ENCODE measurements around the gene MACROD1. TPM values are rescaled to one million over a fixed set of nuclear protein-coding genes. Genes with fewer than 3 reads are reported as not detected.
A peak's percentile ranks its signal among the peaks of the same experiment; 100 is the strongest.

MACROD1 gene
- total RNA-seq, 1 donor from 2014 or later = 26.7 TPM

- no peak for DNase-seq (ENCODE audit: low spot score)
- Mint-ChIP-seq H3K4me1 (ENCODE audit: low read depth) (peaks cover 17% of the 10 kb centered on the region), H3K9me3 (no peaks in the 10 kb centered on the region), H3K27ac (no peak overlapping the region), H3K36me3 (ENCODE audit: low read depth) (peaks cover 88% of the 10 kb centered on the region), H3K4me3 (ENCODE audit: low read depth) (no peak overlapping the region), H3K27me3 (ENCODE audit: low read depth) (no peaks in the 10 kb centered on the region)
- intact Hi-C loops (cut with micrococcal nuclease) = loop anchor here (1.0 kb wide), 1 partner anchor 101 kb away; no protein-coding TSS in a partner anchor
These were observed 37.6 kb upstream of the MACROD1 start for GRCh38 chr11:64203421-64204079.

GRCh38 chr11:64202992-64203391 is 37.1 kb upstream of the MACROD1 start:
- Mint-ChIP-seq H3K4me1 (ENCODE audit: low read depth) (peaks cover 17% of the 10 kb centered on the region), H3K4me3 (ENCODE audit: low read depth) (no peak overlapping the region), H3K27me3 (ENCODE audit: low read depth) (no peaks in the 10 kb centered on the region), H3K27ac (no peak overlapping the region), H3K36me3 (ENCODE audit: low read depth) (peaks cover 83% of the 10 kb centered on the region), H3K9me3 (no peaks in the 10 kb centered on the region)
- DNase-seq (ENCODE audit: low spot score) = no peak
- intact Hi-C loops (cut with micrococcal nuclease) = no loop called here

GRCh38 chr11:64201543-64201942 is 35.6 kb upstream of the MACROD1 start:
- intact Hi-C loops (cut with micrococcal nuclease) = no loop called here
- H3K27ac Mint-ChIP-seq = no peak overlapping the region
- peaks cover 81% of the 10 kb centered on the region for H3K36me3 Mint-ChIP-seq (ENCODE audit: low read depth)
- peaks cover 20% of the 10 kb centered on the region for H3K4me1 Mint-ChIP-seq (ENCODE audit: low read depth)
- no peaks in the 10 kb centered on the region for H3K9me3 Mint-ChIP-seq
- no peaks in the 10 kb centered on the region for H3K27me3 Mint-ChIP-seq (ENCODE audit: low read depth)
- H3K4me3 Mint-ChIP-seq (ENCODE audit: low read depth) = no peak overlapping the region
- no peak for DNase-seq (ENCODE audit: low spot score)

- peaks cover 81% of the 10 kb centered on the region for H3K36me3 Mint-ChIP-seq (ENCODE audit: low read depth)
- H3K9me3 Mint-ChIP-seq = no peaks in the 10 kb centered on the region
- H3K4me1 Mint-ChIP-seq (ENCODE audit: low read depth) = peaks cover 10% of the 10 kb centered on the region
- DNase-seq (ENCODE audit: low spot score) = no peak
- H3K27me3 Mint-ChIP-seq (ENCODE audit: low read depth) = no peaks in the 10 kb centered on the region
- H3K4me3 Mint-ChIP-seq (ENCODE audit: low read depth) = no peak overlapping the region
- no peak overlapping the region for H3K27ac Mint-ChIP-seq
- intact Hi-C loops (cut with micrococcal nuclease) = no loop called here
These were observed 32.6 kb upstream of the MACROD1 start for GRCh38 chr11:64198511-64198910.

- no peak overlapping the region for H3K27ac Mint-ChIP-seq
- peaks cover 80% of the 10 kb centered on the region for H3K36me3 Mint-ChIP-seq (ENCODE audit: low read depth)
- H3K9me3 Mint-ChIP-seq = no peaks in the 10 kb centered on the region
- H3K4me3 Mint-ChIP-seq (ENCODE audit: low read depth) = no peak overlapping the region
- DNase-seq (ENCODE audit: low spot score) = no peak
- intact Hi-C loops (cut with micrococcal nuclease) = no loop called here
- no peaks in the 10 kb centered on the region for H3K27me3 Mint-ChIP-seq (ENCODE audit: low read depth)
- H3K4me1 Mint-ChIP-seq (ENCODE audit: low read depth) = peaks cover 8% of the 10 kb centered on the region
These were observed 30.7 kb upstream of the MACROD1 start for GRCh38 chr11:64196626-64197025.

- Mint-ChIP-seq H3K4me3 (ENCODE audit: low read depth) (no peak overlapping the region), H3K36me3 (ENCODE audit: low read depth) (peaks cover 84% of the 10 kb centered on the region), H3K27ac (no peak overlapping the region), H3K9me3 (no peaks in the 10 kb centered on the region), H3K27me3 (ENCODE audit: low read depth) (no peaks in the 10 kb centered on the region), H3K4me1 (ENCODE audit: low read depth) (peaks cover 20% of the 10 kb centered on the region)
- intact Hi-C loops (cut with micrococcal nuclease) = no loop called here
- DNase-seq (ENCODE audit: low spot score) = no peak
These were observed 26.5 kb upstream of the MACROD1 start for GRCh38 chr11:64192434-64192833.

- peaks cover 29% of the 10 kb centered on the region for H3K4me1 Mint-ChIP-seq (ENCODE audit: low read depth)
- DNase-seq (ENCODE audit: low spot score) = peak; percentile 42
- H3K27ac Mint-ChIP-seq = no peak overlapping the region
- intact Hi-C loops (cut with micrococcal nuclease) = loop anchor here (1.0 to 5.0 kb wide), 5 partner anchors 21 to 118 kb away; partner anchors contain the start of genes ESRRA, FKBP2, NUDT22 and TRPT1
- H3K27me3 Mint-ChIP-seq (ENCODE audit: low read depth) = no peaks in the 10 kb centered on the region
- no peaks in the 10 kb centered on the region for H3K9me3 Mint-ChIP-seq
- peaks cover 38% of the 10 kb centered on the region for H3K36me3 Mint-ChIP-seq (ENCODE audit: low read depth)
- H3K4me3 Mint-ChIP-seq (ENCODE audit: low read depth) = no peak overlapping the region
These were observed 20.7 kb upstream of the MACROD1 start for GRCh38 chr11:64186492-64187165.

GRCh38 chr11:64185693-64186491 is 20.0 kb upstream of the MACROD1 start, which contains the start of gene STIP1:
TSS of gene STIP1 (plus strand) at chr11:64186171. CDS start at chr11:64186262, 91 bp downstream.
- peaks cover 34% of the 10 kb centered on the region for H3K36me3 Mint-ChIP-seq (ENCODE audit: low read depth)
- no peaks in the 10 kb centered on the region for H3K9me3 Mint-ChIP-seq
- no peaks in the 10 kb centered on the region for H3K27me3 Mint-ChIP-seq (ENCODE audit: low read depth)
- H3K4me3 Mint-ChIP-seq (ENCODE audit: low read depth) = peak within 1 kb of the TSS; percentile 94
- H3K27ac Mint-ChIP-seq = peak within 1 kb of the TSS; percentile 98
- DNase-seq (ENCODE audit: low spot score) = peak; percentile 99
- peaks cover 33% of the 10 kb centered on the region for H3K4me1 Mint-ChIP-seq (ENCODE audit: low read depth)
- intact Hi-C loops (cut with micrococcal nuclease) = loop anchor here (1.0 to 5.0 kb wide), 5 partner anchors 19 to 119 kb away; partner anchors contain the start of genes ESRRA, FKBP2, MACROD1 and NUDT22

GRCh38 chr11:64185175-64185692 is 19.3 kb upstream of the MACROD1 start:
- no peak for DNase-seq (ENCODE audit: low spot score)
- H3K9me3 Mint-ChIP-seq = no peaks in the 10 kb centered on the region
- H3K27ac Mint-ChIP-seq = peak overlapping the region; percentile 91
- peaks cover 30% of the 10 kb centered on the region for H3K4me1 Mint-ChIP-seq (ENCODE audit: low read depth)
- intact Hi-C loops (cut with micrococcal nuclease) = loop anchor here (2.0 to 5.0 kb wide), 2 partner anchors 18 to 42 kb away; partner anchors contain the start of genes MACROD1, NUDT22 and TRPT1
- H3K4me3 Mint-ChIP-seq (ENCODE audit: low read depth) = peak overlapping the region; percentile 94
- H3K36me3 Mint-ChIP-seq (ENCODE audit: low read depth) = peaks cover 28% of the 10 kb centered on the region
- no peaks in the 10 kb centered on the region for H3K27me3 Mint-ChIP-seq (ENCODE audit: low read depth)

- H3K36me3 Mint-ChIP-seq (ENCODE audit: low read depth) = peaks cover 19% of the 10 kb centered on the region
- H3K4me1 Mint-ChIP-seq (ENCODE audit: low read depth) = peaks cover 25% of the 10 kb centered on the region
- no peak for DNase-seq (ENCODE audit: low spot score)
- H3K27ac Mint-ChIP-seq = no peak overlapping the region
- peak overlapping the region; percentile 62 for H3K4me3 Mint-ChIP-seq (ENCODE audit: low read depth)
- intact Hi-C loops (cut with micrococcal nuclease) = loop anchor here (1.0 to 2.0 kb wide), 2 partner anchors 17 to 62 kb away; partner anchors contain the start of genes MACROD1 and PPP1R14B
- no peaks in the 10 kb centered on the region for H3K9me3 Mint-ChIP-seq
- no peaks in the 10 kb centered on the region for H3K27me3 Mint-ChIP-seq (ENCODE audit: low read depth)
These were observed 18.0 kb upstream of the MACROD1 start for GRCh38 chr11:64183890-64184289.

- no peak overlapping the region for H3K27ac Mint-ChIP-seq
These were observed 15.8 kb upstream of the MACROD1 start for GRCh38 chr11:64181506-64182411.

More at GRCh38 chr11:64181506-64182411, 15.8 kb upstream of the MACROD1 start:
- Mint-ChIP-seq H3K4me3 (ENCODE audit: low read depth) (no peak overlapping the region), H3K27me3 (ENCODE audit: low read depth) (no peaks in the 10 kb centered on the region), H3K9me3 (no peaks in the 10 kb centered on the region), H3K36me3 (ENCODE audit: low read depth) (peaks cover 17% of the 10 kb centered on the region), H3K4me1 (ENCODE audit: low read depth) (peaks cover 33% of the 10 kb centered on the region)
- DNase-seq (ENCODE audit: low spot score) = peak; percentile 44
- intact Hi-C loops (cut with micrococcal nuclease) = no loop called here

Data from activated T-helper 2 cell treated with anti-CD3 and anti-CD28 coated beads, Interferon-gamma antibody, Interleukin-2, Interleukin-4, amounts not matched to agents 10 μg/mL and 5 μg/mL and 100 μg/mL, durations not matched to agents 14 hours and 24 hours and 36 hours (primary cell).